IMR-90 (cell line): ENCODE data around the gene CCDC87. TPM values are rescaled to one million over a fixed set of nuclear protein-coding genes. Genes with fewer than 3 reads are reported as not detected.
"Not testable (repeated sequence)": the region's sequence is repeated elsewhere in the genome, so short reads cannot be mapped to it uniquely, and the experiment has no call there.

Source experiments
- ATAC-seq: fragments of 200-7000 bp; cut with Tn5 transposase; 2 replicates; pipeline ENCODE4 v1.9.1; 2020; ENCODE audit warnings: low read depth, mild to moderate bottlenecking, moderate library complexity
- BruUV-seq: library from RNA; stranded (reverse); fragments of 400-500 nt; replicated peaks from 2 replicates; lab custom pipeline; 2021; lab: Mats Ljungman, UMichigan
- CTCF ChIA-PET: fragments of 300-600 bp; formaldehyde crosslinking; extraction: SDS; loops from one replicate; lab custom pipeline; 2021; ENCODE audit warnings: antibody characterized with exemption; lab: Yijun Ruan, JAX
- POLR2A ChIA-PET: fragments of 300-600 bp; sonication (Branson Sonifier 250); formaldehyde crosslinking; loops from one replicate; lab custom pipeline; 2022; ENCODE audit warnings: antibody characterized with exemption; ENCODE audit not compliant: unreplicated experiment; lab: Charles Lee
- DNase-seq: peaks from one replicate; pipeline ENCODE4 v3.0.0; 2013
- H2AFZ ChIP-seq: replicated peaks from 2 replicates; pipeline ENCODE3; 2013; ENCODE audit warnings: low read length, mild to moderate bottlenecking; ENCODE audit not compliant: poor library complexity
- H2AK5ac ChIP-seq: 2 replicates; pipeline ENCODE4 v1.6.1; 2013; ENCODE audit warnings: low read depth, low read length, inconsistent platforms
- H2AK9ac ChIP-seq: replicated peaks from 2 replicates; pipeline ENCODE3; 2013; ENCODE audit warnings: mild to moderate bottlenecking, low read depth, low read length, moderate library complexity; ENCODE audit not compliant: poor library complexity
- H2BK120ac ChIP-seq: 2 replicates; pipeline ENCODE4 v1.6.1; 2013; ENCODE audit warnings: low read depth, low read length, inconsistent platforms
- H2BK15ac ChIP-seq: 3 replicates; pipeline ENCODE4 v1.6.1; 2013; ENCODE audit warnings: low read depth, low read length, inconsistent platforms
- H2BK20ac ChIP-seq: 2 replicates; pipeline ENCODE4 v1.6.1; 2013; ENCODE audit warnings: low read depth, mild to moderate bottlenecking, inconsistent platforms, low read length, moderate library complexity
- H2BK5ac ChIP-seq: 2 replicates; pipeline ENCODE4 v1.6.1; 2013; ENCODE audit warnings: mild to moderate bottlenecking, low read depth, low read length, inconsistent platforms; ENCODE audit not compliant: poor library complexity, severe bottlenecking
- H3K14ac ChIP-seq: replicated peaks from 2 replicates; pipeline ENCODE4 v1.6.1; 2013; ENCODE audit warnings: low read depth, low read length, inconsistent platforms
- H3K18ac ChIP-seq: 2 replicates; pipeline ENCODE4 v1.6.1; 2013; ENCODE audit warnings: low read depth, low read length, control low read depth
- H3K23ac ChIP-seq: 2 replicates; pipeline ENCODE4 v1.6.1; 2013; ENCODE audit warnings: low read depth, low read length, inconsistent platforms
- H3K27ac ChIP-seq: 2 replicates; pipeline ENCODE4 v1.5.1; 2013; ENCODE audit warnings: mild to moderate bottlenecking, control low read depth, low read length; ENCODE audit not compliant: insufficient read depth
- H3K27me3 ChIP-seq: 2 replicates; pipeline ENCODE4 v1.6.1; 2013; ENCODE audit warnings: low read length; ENCODE audit not compliant: control insufficient read depth, insufficient read depth
- H3K36me3 ChIP-seq: 2 replicates; pipeline ENCODE4 v1.6.1; 2013; ENCODE audit warnings: low read length, mixed read lengths; ENCODE audit not compliant: control insufficient read depth, insufficient read depth
- H3K4ac ChIP-seq: 2 replicates; pipeline ENCODE4 v1.6.1; 2013; ENCODE audit warnings: low read depth, low read length, inconsistent platforms
- H3K4me1 ChIP-seq: 2 replicates; pipeline ENCODE4 v1.6.1; 2013; ENCODE audit warnings: low read length, mixed read lengths; ENCODE audit not compliant: control insufficient read depth, insufficient read depth
- H3K4me2 ChIP-seq: 2 replicates; pipeline ENCODE4 v1.6.1; 2013; ENCODE audit warnings: low read depth, mild to moderate bottlenecking, control low read depth, low read length, moderate library complexity
- H3K4me3 ChIP-seq: 2 replicates; pipeline ENCODE4 v1.5.1; 2013; ENCODE audit warnings: low read depth, mild to moderate bottlenecking, control low read depth, low read length, moderate library complexity; ENCODE audit not compliant: insufficient read depth
- H3K56ac ChIP-seq: 2 replicates; pipeline ENCODE4 v1.6.1; 2013; ENCODE audit warnings: low read length, inconsistent platforms; ENCODE audit not compliant: insufficient read depth; ENCODE audit errors: extremely low read depth
- H3K79me1 ChIP-seq, 2 experiments: 2 replicates each; pipeline ENCODE4 v1.6.1; 2013; ENCODE audit warnings: low read length in 2 of 2, inconsistent platforms in 1 of 2, low read depth in 1 of 2
- H3K9ac ChIP-seq: 2 replicates; pipeline ENCODE4 v1.6.1; 2013; ENCODE audit warnings: low read depth, low read length, control low read depth
- H3K9me1 ChIP-seq: 2 replicates; pipeline ENCODE4 v1.6.1; 2013; ENCODE audit warnings: low read length, inconsistent platforms; ENCODE audit not compliant: insufficient read depth
- H3K9me3 ChIP-seq: 2 replicates; pipeline ENCODE4 v1.6.1; 2013; ENCODE audit warnings: low read length; ENCODE audit not compliant: control insufficient read depth, insufficient read depth
- H4K20me1 ChIP-seq: 2 replicates; pipeline ENCODE4 v1.6.1; 2013; ENCODE audit warnings: low read length, inconsistent platforms; ENCODE audit not compliant: insufficient read depth
- H4K5ac ChIP-seq: 2 replicates; pipeline ENCODE4 v1.6.1; 2013; ENCODE audit warnings: mild to moderate bottlenecking, low read depth, low read length, control low read depth
- H4K8ac ChIP-seq, 2 experiments: 2 replicates each; pipeline ENCODE4 v1.6.1; 2013; ENCODE audit warnings: low read depth in 2 of 2, low read length in 2 of 2, control low read depth in 1 of 2, inconsistent platforms in 1 of 2
- H4K91ac ChIP-seq: 2 replicates; pipeline ENCODE4 v1.6.1; 2013; ENCODE audit warnings: low read depth, low read length, inconsistent platforms; ENCODE audit not compliant: insufficient read depth
- WGBS, 2 experiments: methylation state at CpG; one replicate each; pipeline versions ENCODE4 v1.1.5 to v1.1.7; 2013; ENCODE audit warnings: missing lambda C conversion rate in 2 of 2; ENCODE audit not compliant: insufficient read length in 1 of 2; ENCODE audit errors: extremely low coverage in 2 of 2; 5-methylcytosine and 5-hydroxymethylcytosine counted together
- dilution Hi-C: fragments of 300-500 bp; cut with HindIII; formaldehyde crosslinking; loops from one replicate; pipeline ENCODE4 v1.14.3; 2018; ENCODE audit warnings: low sequenced_read_pairs; ENCODE audit not compliant: unreplicated experiment
- in situ Hi-C: fragments of 300-500 bp; cut with MboI; formaldehyde crosslinking; loops from 3 replicates; pipeline ENCODE4 v1.14.3; 2019; ENCODE audit warnings: low sequenced_read_pairs, inconsistent platforms, mixed read lengths
- intact Hi-C: fragments of 100-400 bp; cut with micrococcal nuclease; formaldehyde crosslinking; loops from 2 replicates; pipeline ENCODE4 v1.10.0; 2022
- microRNA-seq, 2 experiments: library from miRNA; stranded (forward) in 1 of 2; unstranded in 1 of 2; fragments of 10-50 nt in 1 of 2; fragments of <30 nt in 1 of 2; gene quantifications in 1 of 2; microRNA quantifications in 1 of 2; one replicate each; pipeline versions ENCODE3 to v1.1.0; 2013 to 2020; ENCODE audit not compliant: insufficient read depth in 1 of 2, insufficient read length in 1 of 2, unreplicated experiment in 1 of 2
- polyA plus RNA-seq, 3 experiments: library from polyadenylated mRNA; depleted of rRNA; stranded (reverse); fragments of >200 nt; gene quantifications; 2 replicates each; pipeline ENCODE4 v1.2.3, GENCODE V29; 2012; ENCODE audit warnings: low replicate concordance in 1 of 3
- small RNA-seq, 5 experiments: library from RNA; depleted of rRNA; stranded (forward); fragments of <200 nt; gene quantifications; one replicate each; pipeline ENCODE3, GENCODE V24; 2012
- total RNA-seq: library from RNA; depleted of rRNA; stranded (reverse); fragments of >200 nt; gene quantifications from 2 replicates; pipeline ENCODE4 v1.2.3, GENCODE V29; 2012; rRNA removed

CCDC87 gene
- total and polyA plus RNA-seq, 2 of the 4 experiments (the other 2 are of a cell fraction) = 0.18 to 0.19 TPM

GRCh38 chr11:66540598-66540997, 52.3 kb downstream of the CCDC87 start:
- BruUV-seq, H3K18ac ChIP-seq, H3K4ac ChIP-seq, H4K8ac ChIP-seq, H3K23ac ChIP-seq, H2BK15ac ChIP-seq, H2AK5ac ChIP-seq, H4K20me1 ChIP-seq, in situ Hi-C loops, H3K14ac ChIP-seq, H4K5ac ChIP-seq, DNase-seq, H3K4me3 ChIP-seq, H3K9ac ChIP-seq, H3K4me1 ChIP-seq, ATAC-seq, H2AK9ac ChIP-seq, H4K91ac ChIP-seq, intact Hi-C loops, H3K56ac ChIP-seq, H3K4me2 ChIP-seq, POLR2A ChIA-PET, H3K9me3 ChIP-seq, H2BK20ac ChIP-seq, H3K27ac ChIP-seq, H3K27me3 ChIP-seq, CTCF ChIA-PET, H2BK120ac ChIP-seq, H2BK5ac ChIP-seq, dilution Hi-C loops, H2AFZ ChIP-seq, H3K9me1 ChIP-seq: not testable (repeated sequence)
- WGBS, 2 experiments = 100% methylated on average over 1 of the region's 8 CpGs; no CpG with 5 or more reads in 1 of the 2 experiments
- Histone ChIP-seq H3K36me3 (peaks cover 26% of the 10 kb centered on the region; the same call in 1 of the 2 replicates), H3K79me1 (peaks cover 3 to 19% of the 10 kb centered on the region in 2 experiments; a peak in 2 of 4 replicates)

Small RNA genes within 50 kb of the gene (microRNA-seq; reads per million reads assigned to microRNA genes)
- not detected for gene RNU4-39P (ENCODE audit: insufficient read depth, insufficient read length)

Small RNA genes within 50 kb of the gene (small RNA-seq; reads per million reads assigned to genes)
- 0 to 0.60 (median 0) reads per million in 5 experiments for gene RNU4-39P

Other genes starting within 250 kb of the CCDC87 start
- 57.9 and 67.2 TPM in 2 replicates for gene BRMS1, start 248.0 kb downstream of the CCDC87 start, total RNA-seq
- gene BRMS1, start 248.0 kb downstream of the CCDC87 start, polyA plus RNA-seq (2012; rRNA removed) = 48.3 and 51.9 TPM in 2 replicates
- 10.6 and 13.9 TPM in 2 replicates for gene B4GAT1, start 245.4 kb downstream of the CCDC87 start, total RNA-seq
- gene B4GAT1, start 245.4 kb downstream of the CCDC87 start, polyA plus RNA-seq (2012; rRNA removed) = 18.4 and 20.5 TPM in 2 replicates
- gene SLC29A2, start 221.3 kb downstream of the CCDC87 start, total RNA-seq = under 0.01 TPM in 2 replicates
- 0.87 and 1.2 TPM in 2 replicates for gene SLC29A2, start 221.3 kb downstream of the CCDC87 start, polyA plus RNA-seq (2012; rRNA removed)
- gene NPAS4, start 172.0 kb downstream of the CCDC87 start, total RNA-seq = under 0.01 TPM in 1 of 2 replicates, not detected in the other
- 0.77 and 0.89 TPM in 2 replicates for gene NPAS4, start 172.0 kb downstream of the CCDC87 start, polyA plus RNA-seq (2012; rRNA removed)
- 39.2 and 45.5 TPM in 2 replicates for gene MRPL11, start 154.2 kb downstream of the CCDC87 start, total RNA-seq
- gene MRPL11, start 154.2 kb downstream of the CCDC87 start, polyA plus RNA-seq (2012; rRNA removed) = 45.6 and 46.6 TPM in 2 replicates
- gene PELI3, start 126.2 kb downstream of the CCDC87 start, total RNA-seq = 3.9 and 5.0 TPM in 2 replicates
- gene PELI3, start 126.2 kb downstream of the CCDC87 start, polyA plus RNA-seq (2012; rRNA removed) = 6.3 and 6.5 TPM in 2 replicates
- 51.8 and 52.8 TPM in 2 replicates for gene DPP3, start 112.6 kb downstream of the CCDC87 start, total RNA-seq
- 66.3 and 90.3 TPM in 2 replicates for gene DPP3, start 112.6 kb downstream of the CCDC87 start, polyA plus RNA-seq (2012; rRNA removed)
- gene BBS1, start 82.4 kb downstream of the CCDC87 start, total RNA-seq = 13.9 and 16.5 TPM in 2 replicates
- gene BBS1, start 82.4 kb downstream of the CCDC87 start, polyA plus RNA-seq (2012; rRNA removed) = 17.3 and 20.6 TPM in 2 replicates
- gene ZDHHC24, start 47.0 kb downstream of the CCDC87 start, total RNA-seq = 3.2 and 3.6 TPM in 2 replicates
- gene ZDHHC24, start 47.0 kb downstream of the CCDC87 start, polyA plus RNA-seq (2012; rRNA removed) = 10.9 and 18.1 TPM in 2 replicates
- gene ACTN3, start 46.2 kb downstream of the CCDC87 start, total RNA-seq = under 0.01 TPM in 2 replicates
- 0.05 and 0.06 TPM in 2 replicates for gene ACTN3, start 46.2 kb downstream of the CCDC87 start, polyA plus RNA-seq (2012; rRNA removed)
- gene CTSF, start 24.5 kb downstream of the CCDC87 start, total RNA-seq = 3.6 and 4.1 TPM in 2 replicates
- gene CTSF, start 24.5 kb downstream of the CCDC87 start, polyA plus RNA-seq (2012; rRNA removed) = 15.2 and 16.0 TPM in 2 replicates
- gene CCS, start 122 bp upstream of the CCDC87 start, total RNA-seq = 20.1 and 21.4 TPM in 2 replicates
- 53.0 and 54.6 TPM in 2 replicates for gene CCS, start 122 bp upstream of the CCDC87 start, polyA plus RNA-seq (2012; rRNA removed)
- gene RBM14, start 23.6 kb upstream of the CCDC87 start, total RNA-seq = 9.3 and 12.2 TPM in 2 replicates
- gene RBM14, start 23.6 kb upstream of the CCDC87 start, polyA plus RNA-seq (2012; rRNA removed) = 31.1 and 34.8 TPM in 2 replicates
- gene RBM4, start 45.6 kb upstream of the CCDC87 start, total RNA-seq = 175 and 198 TPM in 2 replicates
- 165 and 176 TPM in 2 replicates for gene RBM4, start 45.6 kb upstream of the CCDC87 start, polyA plus RNA-seq (2012; rRNA removed)
- gene RBM4B, start 84.8 kb upstream of the CCDC87 start, total RNA-seq = 23.1 and 25.6 TPM in 2 replicates
- 21.1 and 26.7 TPM in 2 replicates for gene RBM4B, start 84.8 kb upstream of the CCDC87 start, polyA plus RNA-seq (2012; rRNA removed)
- 0.18 and 0.56 TPM in 2 replicates for gene SPTBN2, start 136.2 kb upstream of the CCDC87 start, total RNA-seq
- gene SPTBN2, start 136.2 kb upstream of the CCDC87 start, polyA plus RNA-seq (2012; rRNA removed) = 0.41 and 0.57 TPM in 2 replicates